ENCODE results near the gene CLDN3.
"Not testable (repeated sequence)": the region's sequence is repeated elsewhere in the genome, so short reads cannot be mapped to it uniquely, and the experiment has no call there.

Gene CLDN3, protein sequence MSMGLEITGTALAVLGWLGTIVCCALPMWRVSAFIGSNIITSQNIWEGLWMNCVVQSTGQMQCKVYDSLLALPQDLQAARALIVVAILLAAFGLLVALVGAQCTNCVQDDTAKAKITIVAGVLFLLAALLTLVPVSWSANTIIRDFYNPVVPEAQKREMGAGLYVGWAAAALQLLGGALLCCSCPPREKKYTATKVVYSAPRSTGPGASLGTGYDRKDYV

DNA sequence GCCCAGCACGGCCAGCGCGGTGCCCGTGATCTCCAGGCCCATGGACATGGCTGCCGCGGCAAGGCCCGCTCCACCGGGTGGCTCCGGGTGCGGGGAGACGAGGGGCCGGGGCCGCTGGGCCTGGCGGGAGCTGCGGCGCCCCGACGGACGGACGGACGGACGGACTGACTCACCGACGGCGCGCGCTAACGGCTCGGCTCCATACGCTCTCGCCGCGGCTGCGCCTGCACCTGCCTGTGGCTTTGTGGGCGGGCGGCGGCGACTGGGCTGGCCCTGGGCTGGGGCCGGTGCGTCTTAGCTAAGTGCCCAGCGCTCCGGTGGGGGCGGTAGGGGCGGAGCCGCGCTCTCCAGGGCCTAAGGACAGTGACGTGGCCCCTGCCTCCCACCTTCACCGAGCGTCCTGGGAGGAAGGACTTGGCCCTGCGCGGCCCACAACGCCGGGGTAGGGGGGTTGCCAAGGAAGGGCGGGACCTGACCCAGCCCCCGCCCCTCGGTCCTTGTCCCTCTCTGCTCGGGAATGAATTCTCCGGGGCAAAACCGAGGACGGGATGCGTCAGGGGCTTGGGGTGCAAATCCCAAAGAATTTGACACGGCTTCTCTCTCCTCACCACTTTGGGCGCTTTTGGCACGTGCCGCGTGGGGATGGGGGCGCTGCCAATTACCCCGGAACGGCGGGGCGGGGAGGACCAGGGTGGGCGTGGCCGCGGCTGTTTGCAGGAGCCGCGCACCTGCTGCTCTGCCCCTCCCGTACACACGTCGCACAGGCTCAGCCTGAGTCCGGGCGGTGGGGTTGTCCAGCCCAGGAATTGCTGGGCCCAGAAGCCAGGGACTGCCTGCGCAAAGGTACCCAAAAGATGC, at the start of gene CLDN3:
Gene CLDN3 (minus strand): TSS at position 269 of the 858 bp plus-strand sequence. CDS start 221 bp downstream, at position 48.
- peaks cover 80% of the 10 kb centered on the region for H3K27me3 Mint-ChIP-seq
- H3K4me3 Mint-ChIP-seq, result peak within 1 kb of the TSS; percentile 69
- peaks cover 22% of the 10 kb centered on the region for H3K4me1 Mint-ChIP-seq
- peaks cover 4% of the 10 kb centered on the region for H3K9me3 Mint-ChIP-seq
- H3K27ac Mint-ChIP-seq, result no peak within 1 kb of the TSS
- ATAC-seq, result peak; percentile 64
- H3K36me3 Mint-ChIP-seq, result no peaks in the 10 kb centered on the region

DNA sequence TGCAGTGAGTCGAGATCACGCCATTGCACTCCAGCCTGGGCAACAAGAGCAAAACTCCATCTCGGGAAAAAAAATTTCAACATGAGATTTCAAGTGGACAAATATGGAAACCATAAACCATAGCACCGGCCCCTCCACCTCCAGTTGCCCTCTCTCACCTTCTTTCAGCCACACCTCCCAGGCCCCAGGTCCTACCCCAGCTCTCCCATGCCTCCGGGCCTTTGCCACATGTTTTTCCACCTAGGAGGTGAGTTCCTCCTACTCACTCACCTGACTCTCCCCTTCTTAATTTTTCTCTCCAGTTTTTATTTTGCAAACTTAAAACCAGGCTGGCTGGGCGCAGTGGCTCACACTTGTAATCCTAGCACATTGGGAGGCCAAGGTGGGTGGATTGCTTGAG, 47.1 kb upstream of the CLDN3 start:
- Mint-ChIP-seq H3K4me1 (no peaks in the 10 kb centered on the region), H3K27ac (no peak overlapping the region), H3K36me3 (no peaks in the 10 kb centered on the region), H3K9me3 (no peaks in the 10 kb centered on the region), H3K4me3 (no peak overlapping the region), H3K27me3 (peaks cover 59% of the 10 kb centered on the region)
- no peak for ATAC-seq

GRCh38 chr7:73815436-73815835, 45.4 kb upstream of the CLDN3 start:
- no peaks in the 10 kb centered on the region for H3K4me1 Mint-ChIP-seq
- H3K27ac Mint-ChIP-seq, result no peak overlapping the region
- H3K9me3 Mint-ChIP-seq, result no peaks in the 10 kb centered on the region
- H3K27me3 Mint-ChIP-seq, result peaks cover 62% of the 10 kb centered on the region
- H3K4me3 Mint-ChIP-seq, result no peak overlapping the region
- no peaks in the 10 kb centered on the region for H3K36me3 Mint-ChIP-seq
- ATAC-seq, result no peak

GRCh38 chr7:73812996-73813395, 42.9 kb upstream of the CLDN3 start:
- ATAC-seq, result no peak
- H3K4me1 Mint-ChIP-seq, result no peaks in the 10 kb centered on the region
- no peaks in the 10 kb centered on the region for H3K36me3 Mint-ChIP-seq
- no peaks in the 10 kb centered on the region for H3K9me3 Mint-ChIP-seq
- H3K27me3 Mint-ChIP-seq, result peaks cover 61% of the 10 kb centered on the region
- no peak overlapping the region for H3K27ac Mint-ChIP-seq
- H3K4me3 Mint-ChIP-seq, result no peak overlapping the region

GRCh38 chr7:73811760-73812168, 41.7 kb upstream of the CLDN3 start:
- ATAC-seq, result no peak
- Mint-ChIP-seq H3K27ac (no peak overlapping the region), H3K27me3 (peaks cover 50% of the 10 kb centered on the region), H3K36me3 (no peaks in the 10 kb centered on the region), H3K9me3 (no peaks in the 10 kb centered on the region), H3K4me1 (no peaks in the 10 kb centered on the region), H3K4me3 (no peak overlapping the region)

DNA sequence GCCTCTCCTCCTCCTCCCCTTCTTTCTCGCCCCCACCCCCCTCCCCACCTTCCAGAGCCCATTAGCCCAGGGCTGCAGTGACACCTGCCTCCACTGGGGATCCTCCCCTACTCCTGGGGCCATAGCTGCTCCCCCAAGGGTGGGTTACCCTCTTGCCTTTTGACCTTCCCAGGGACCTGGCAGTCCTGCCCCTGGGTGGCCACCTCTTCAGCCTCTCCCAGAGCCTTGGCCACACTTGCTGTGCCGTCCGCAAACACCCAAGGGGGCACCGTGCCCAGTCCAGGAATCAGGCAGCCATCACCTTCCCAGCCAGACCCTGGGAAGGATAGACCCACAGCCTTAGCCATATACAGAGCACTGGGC, 40.9 kb upstream of the CLDN3 start:
- H3K9me3 Mint-ChIP-seq, result no peaks in the 10 kb centered on the region
- H3K27ac Mint-ChIP-seq, result no peak overlapping the region
- no peaks in the 10 kb centered on the region for H3K36me3 Mint-ChIP-seq
- no peaks in the 10 kb centered on the region for H3K4me1 Mint-ChIP-seq
- H3K27me3 Mint-ChIP-seq, result peaks cover 48% of the 10 kb centered on the region
- ATAC-seq, result no peak
- no peak overlapping the region for H3K4me3 Mint-ChIP-seq

DNA sequence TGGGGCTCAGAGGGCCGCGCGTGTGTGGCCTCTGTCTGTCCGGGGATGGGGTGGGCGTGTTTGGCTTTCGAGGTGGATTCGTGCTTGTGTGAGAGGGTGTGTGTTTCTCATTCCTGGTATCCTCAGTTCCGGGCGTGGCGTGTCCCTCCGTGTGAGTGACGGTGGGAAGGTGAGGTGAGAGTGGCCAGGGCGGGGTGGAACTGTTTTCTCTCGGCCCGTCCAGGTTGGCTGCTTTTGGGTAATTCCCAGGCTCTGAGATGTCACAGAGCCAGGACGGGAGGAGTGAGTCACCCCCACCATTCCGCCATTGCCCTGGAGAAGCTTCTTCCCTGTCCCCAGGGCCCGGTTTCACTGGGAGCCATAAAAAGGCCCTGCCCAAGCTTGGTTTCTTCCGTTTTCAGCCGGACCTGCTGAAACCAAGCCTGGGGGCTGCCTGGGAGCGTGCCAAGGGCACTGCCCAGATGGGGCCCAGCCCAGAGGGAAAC, 39.4 kb upstream of the CLDN3 start:
- Mint-ChIP-seq H3K4me3 (no peak overlapping the region), H3K4me1 (no peaks in the 10 kb centered on the region), H3K36me3 (no peaks in the 10 kb centered on the region), H3K9me3 (no peaks in the 10 kb centered on the region), H3K27me3 (peaks cover 41% of the 10 kb centered on the region), H3K27ac (no peak overlapping the region)
- ATAC-seq, result no peak

DNA sequence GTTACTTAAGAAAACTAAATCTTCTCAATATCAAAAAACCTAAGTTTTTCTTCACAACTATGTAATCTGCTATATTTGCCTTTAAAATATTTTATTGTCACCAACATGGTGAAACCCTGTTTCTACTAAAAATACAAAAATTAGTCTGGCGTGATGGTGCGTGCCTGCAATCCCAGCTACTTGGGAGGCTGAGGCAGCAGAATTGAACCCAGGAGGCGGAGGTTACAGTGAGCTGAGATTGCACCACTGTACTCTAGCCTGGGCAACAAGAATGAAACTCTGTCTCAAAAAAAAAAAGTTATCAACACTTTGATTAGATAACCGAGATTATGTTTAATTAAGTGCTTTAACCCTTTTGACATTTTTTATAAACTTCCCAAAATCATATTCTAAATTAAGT, 32.4 kb upstream of the CLDN3 start:
- H3K9me3 Mint-ChIP-seq, result no peaks in the 10 kb centered on the region
- no peak for ATAC-seq
- no peaks in the 10 kb centered on the region for H3K4me1 Mint-ChIP-seq
- peaks cover 28% of the 10 kb centered on the region for H3K27me3 Mint-ChIP-seq
- no peak overlapping the region for H3K27ac Mint-ChIP-seq
- H3K4me3 Mint-ChIP-seq, result no peak overlapping the region
- no peaks in the 10 kb centered on the region for H3K36me3 Mint-ChIP-seq

- no peak for ATAC-seq
- H3K27me3 Mint-ChIP-seq, result peaks cover 28% of the 10 kb centered on the region
- H3K4me3 Mint-ChIP-seq, result no peak overlapping the region
Observed at GRCh38 chr7:73801577-73801976, 31.5 kb upstream of the CLDN3 start.

GRCh38 chr7:73799282-73800141, 29.4 kb upstream of the CLDN3 start:
- H3K4me1 Mint-ChIP-seq, result no peaks in the 10 kb centered on the region
- no peaks in the 10 kb centered on the region for H3K9me3 Mint-ChIP-seq
- no peak overlapping the region for H3K4me3 Mint-ChIP-seq
- no peak overlapping the region for H3K27ac Mint-ChIP-seq
- H3K36me3 Mint-ChIP-seq, result no peaks in the 10 kb centered on the region
- H3K27me3 Mint-ChIP-seq, result peaks cover 31% of the 10 kb centered on the region
- no peak for ATAC-seq

More at GRCh38 chr7:73801577-73801976, 31.5 kb upstream of the CLDN3 start:
- Mint-ChIP-seq H3K9me3 (no peaks in the 10 kb centered on the region), H3K4me1 (no peaks in the 10 kb centered on the region), H3K36me3 (no peaks in the 10 kb centered on the region), H3K27ac (no peak overlapping the region)

GRCh38 chr7:73797176-73797575, 27.1 kb upstream of the CLDN3 start:
- H3K4me3 Mint-ChIP-seq, H3K9me3 Mint-ChIP-seq, ATAC-seq, H3K4me1 Mint-ChIP-seq, H3K27ac Mint-ChIP-seq, H3K36me3 Mint-ChIP-seq: not testable (repeated sequence)
- peaks cover 29% of the 10 kb centered on the region for H3K27me3 Mint-ChIP-seq

DNA sequence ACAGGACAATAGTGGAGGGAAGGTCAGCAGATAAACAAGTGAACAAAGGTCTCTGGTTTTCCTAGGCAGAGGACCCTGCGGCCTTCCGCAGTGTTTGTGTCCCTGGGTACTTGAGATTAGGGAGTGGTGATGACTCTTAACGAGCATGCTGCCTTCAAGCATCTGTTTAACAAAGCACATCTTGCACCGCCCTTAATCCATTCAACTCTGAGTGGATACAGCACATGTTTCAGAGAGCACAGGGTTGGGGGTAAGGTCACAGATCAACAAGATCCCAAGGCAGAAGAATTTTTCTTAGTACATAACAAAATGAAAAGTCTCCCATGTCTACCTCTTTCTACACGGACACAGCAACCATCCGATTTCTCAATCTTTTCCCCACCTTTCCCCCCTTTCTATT, 26.6 kb upstream of the CLDN3 start:
- ATAC-seq, H3K9me3 Mint-ChIP-seq: not testable (repeated sequence)

DNA sequence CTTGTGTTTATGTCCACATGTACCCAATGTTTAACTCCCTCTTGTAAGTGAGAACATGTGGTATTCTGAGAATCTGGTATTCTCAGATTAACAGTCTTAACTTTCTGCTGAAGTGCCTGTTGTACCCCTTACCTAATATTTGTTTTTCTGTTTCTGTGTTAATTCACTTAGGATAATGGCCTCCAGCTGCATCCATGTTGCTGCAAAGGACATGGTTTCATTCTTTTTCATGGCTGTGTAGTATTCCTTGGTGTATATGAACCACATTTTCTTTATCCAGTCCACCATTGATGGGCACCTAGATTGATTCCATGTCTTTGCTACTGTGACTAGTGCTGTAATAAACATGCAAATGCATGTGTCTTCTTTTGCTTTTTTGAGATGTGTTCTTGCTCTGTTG, 25.1 kb upstream of the CLDN3 start:
- H3K4me1 Mint-ChIP-seq, H3K27ac Mint-ChIP-seq, H3K9me3 Mint-ChIP-seq, H3K36me3 Mint-ChIP-seq, H3K4me3 Mint-ChIP-seq, ATAC-seq: not testable (repeated sequence)
- peaks cover 28% of the 10 kb centered on the region for H3K27me3 Mint-ChIP-seq

More for the DNA sequence above, 26.6 kb upstream of the CLDN3 start:
- not testable (repeated sequence) for H3K36me3 Mint-ChIP-seq, H3K27ac Mint-ChIP-seq, H3K4me3 Mint-ChIP-seq, H3K4me1 Mint-ChIP-seq
- H3K27me3 Mint-ChIP-seq, result peaks cover 34% of the 10 kb centered on the region

GRCh38 chr7:73791170-73791690, 21.2 kb upstream of the CLDN3 start:
- peaks cover 17% of the 10 kb centered on the region for H3K27me3 Mint-ChIP-seq
- not testable (repeated sequence) for H3K36me3 Mint-ChIP-seq, ATAC-seq, H3K9me3 Mint-ChIP-seq, H3K4me1 Mint-ChIP-seq, H3K27ac Mint-ChIP-seq, H3K4me3 Mint-ChIP-seq

DNA sequence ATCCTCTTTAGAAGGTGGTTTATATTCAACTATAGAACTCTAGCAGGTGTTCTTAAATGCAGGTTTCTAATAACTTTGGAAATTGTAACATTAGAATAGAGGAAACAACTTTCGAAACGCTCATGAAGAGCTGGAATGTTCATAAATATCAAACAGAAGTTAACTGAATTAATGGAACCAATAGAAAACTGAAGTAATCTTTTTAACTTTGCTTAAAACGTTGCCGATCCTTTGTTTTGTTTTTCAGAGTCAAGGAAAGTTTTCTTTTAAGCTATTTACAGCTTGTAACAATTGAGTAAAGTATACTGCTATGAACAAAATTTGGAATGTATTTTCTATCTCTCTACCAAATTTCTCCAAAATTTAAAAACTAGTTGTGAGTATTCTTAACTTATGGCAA, 19.0 kb upstream of the CLDN3 start:
- Mint-ChIP-seq H3K9me3 (no peaks in the 10 kb centered on the region), H3K27ac (no peak overlapping the region), H3K4me3 (no peak overlapping the region), H3K4me1 (no peaks in the 10 kb centered on the region), H3K36me3 (no peaks in the 10 kb centered on the region), H3K27me3 (peaks cover 9% of the 10 kb centered on the region)
- ATAC-seq, result no peak
